ENCODE measurements around the gene PRMT1.

Gene PRMT1

DNA sequence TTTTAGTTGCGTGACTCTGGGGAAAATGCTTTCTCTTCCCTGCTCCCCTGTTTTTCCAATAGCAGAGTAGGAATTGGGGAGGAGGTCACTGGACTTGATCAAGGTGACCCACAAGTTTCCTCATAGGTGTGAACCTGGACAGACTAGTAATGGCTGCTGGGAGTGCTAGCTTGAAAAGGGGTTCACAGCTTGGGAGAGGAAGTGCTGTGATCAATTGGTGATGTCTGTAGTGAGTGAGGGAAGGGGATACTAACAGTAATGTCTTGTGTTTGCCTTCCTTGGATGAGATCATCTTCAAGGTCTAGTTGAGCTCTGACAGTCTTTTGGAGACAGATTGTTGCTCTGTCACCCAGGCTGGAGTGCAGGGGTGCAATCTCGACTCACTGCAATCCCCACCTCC, 9.6 kb upstream of the PRMT1 start:
- no peak for DNase-seq (ENCODE audit: low read depth)

- peak; percentile 20 for DNase-seq (ENCODE audit: low read depth)
Observed at GRCh38 chr19:49669516-49669915, 7.6 kb upstream of the PRMT1 start.

GRCh38 chr19:49672131-49672919, 4.7 kb upstream of the PRMT1 start:
- peak; percentile 57 for DNase-seq (ENCODE audit: low read depth)

DNA sequence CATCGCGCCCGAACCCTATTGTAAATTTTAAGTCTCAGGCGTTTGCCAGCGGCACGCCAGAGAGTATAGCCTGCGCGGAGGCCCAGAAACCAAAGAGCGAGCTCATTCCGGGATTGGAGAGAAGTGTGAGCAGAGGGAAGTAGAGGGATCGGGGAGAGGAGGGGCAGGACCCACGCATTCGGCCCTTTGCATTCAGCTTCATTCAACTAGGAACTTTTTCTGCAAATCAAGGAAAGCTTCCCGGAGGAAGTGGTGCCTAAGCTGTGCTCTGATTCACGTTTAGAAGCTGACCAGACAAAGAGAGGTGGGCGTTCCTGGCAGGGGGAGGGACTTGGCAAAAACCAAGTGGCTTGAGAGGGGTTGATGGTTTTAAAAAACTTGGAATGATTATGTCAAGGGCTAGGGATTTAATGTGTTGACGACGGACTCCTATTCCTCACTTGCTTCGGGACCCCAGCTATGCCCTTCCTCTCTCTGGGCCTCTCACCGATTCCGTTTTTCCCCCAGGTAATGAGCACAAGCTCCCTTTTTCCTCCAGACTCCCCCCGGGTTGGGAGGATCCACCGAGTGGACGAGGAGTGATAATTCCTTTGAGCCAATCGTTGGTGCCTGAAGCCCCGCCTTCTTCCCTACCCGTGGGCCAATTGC, 811 bp upstream of the PRMT1 start:
- peak; percentile 95 for DNase-seq (ENCODE audit: low read depth)

DNA sequence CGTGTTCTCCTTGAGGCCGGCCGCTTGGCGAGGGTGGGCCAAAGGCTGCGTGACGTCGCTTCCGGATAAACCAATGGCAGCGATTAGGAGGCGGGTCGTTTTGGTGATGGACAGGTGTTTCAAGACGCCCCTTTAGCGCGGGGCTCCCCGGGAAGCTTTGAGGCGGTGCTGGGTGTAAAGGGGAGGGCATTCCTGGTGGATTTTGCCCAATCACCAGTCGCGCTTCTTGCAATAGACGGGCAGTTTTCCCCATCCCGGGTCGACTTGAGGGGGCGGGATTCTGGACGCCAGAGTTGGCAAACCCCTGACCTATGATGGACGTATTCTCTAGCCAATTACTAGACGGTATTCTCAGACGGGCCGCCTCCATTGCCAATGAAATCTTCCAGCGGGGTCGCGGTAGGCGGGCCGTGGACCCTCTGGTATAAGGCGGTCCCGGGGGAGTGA, 264 bp upstream of the PRMT1 start:
- peak; percentile 100 for DNase-seq (ENCODE audit: low read depth)

- DNase-seq (ENCODE audit: low read depth): peak; percentile 77
Observed at GRCh38 chr19:49677901-49678674, 1.0 kb downstream of the PRMT1 start.

DNA sequence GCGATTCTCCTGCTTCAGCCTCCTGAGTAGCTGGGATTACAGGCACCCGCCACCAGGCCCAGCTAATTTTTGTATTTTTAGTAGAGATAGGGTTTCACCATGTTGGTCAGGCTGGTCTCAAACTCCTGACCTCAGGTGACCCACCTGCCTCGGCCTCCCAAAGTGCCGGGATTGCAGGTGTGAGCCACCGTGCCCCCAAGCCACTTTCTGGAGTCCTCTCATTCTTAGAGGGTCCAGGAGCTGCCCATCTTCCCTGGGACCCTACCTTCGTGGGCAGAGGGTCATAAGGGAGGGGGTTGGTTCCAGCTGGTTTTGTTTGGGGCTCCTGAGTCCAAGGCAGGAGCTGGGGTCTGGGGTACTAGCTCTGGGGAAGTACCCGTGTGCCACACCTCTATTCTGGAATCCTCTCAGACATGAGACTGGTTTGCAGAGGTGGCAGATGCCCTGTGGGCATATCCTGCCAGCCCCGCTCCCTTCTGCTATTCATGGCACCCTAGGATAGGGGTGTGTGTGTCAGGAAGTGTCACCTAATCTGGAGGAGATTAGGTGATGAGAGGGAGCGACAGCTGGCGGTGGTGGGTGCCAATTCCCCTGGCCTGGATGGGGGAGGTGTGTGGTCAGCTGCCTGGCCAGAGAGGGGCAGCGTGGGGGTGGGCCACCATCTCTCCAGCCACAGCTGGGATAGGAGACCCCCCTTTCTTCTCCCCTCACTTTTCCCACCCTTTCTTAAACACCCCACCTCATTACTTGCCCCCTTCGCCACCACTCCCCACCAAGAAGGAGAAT, 2.1 kb downstream of the PRMT1 start:
- DNase-seq (ENCODE audit: low read depth): no peak

DNA sequence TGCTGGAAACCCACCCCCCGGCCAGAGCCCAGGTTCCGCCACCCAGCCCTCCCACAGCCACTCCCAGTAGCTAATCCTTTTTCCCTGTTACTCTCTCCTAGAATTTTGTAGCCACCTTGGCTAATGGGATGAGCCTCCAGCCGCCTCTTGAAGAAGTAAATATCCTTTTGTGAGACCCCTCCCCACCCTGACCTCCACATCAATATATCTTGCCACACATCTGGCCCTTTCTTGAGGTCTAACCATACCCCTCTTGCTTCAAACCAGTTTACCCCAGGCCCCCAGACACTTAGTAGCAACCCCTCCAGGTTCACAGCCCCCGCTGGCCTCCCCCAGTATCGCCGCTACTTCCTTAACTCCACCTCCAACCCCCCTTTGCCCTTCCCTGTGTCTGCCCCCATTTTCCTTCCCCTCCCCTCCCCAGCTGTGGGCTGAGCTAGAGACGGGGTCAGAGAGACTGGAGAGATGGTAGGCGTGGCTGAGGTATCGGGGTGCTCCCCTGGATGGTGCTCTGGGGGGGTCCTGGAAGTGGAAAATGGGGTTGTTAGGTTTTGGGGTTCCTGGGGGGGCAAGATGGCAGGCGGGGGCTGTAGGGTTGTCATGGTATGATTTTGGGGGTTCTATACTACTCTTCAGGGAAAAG, 2.8 kb downstream of the PRMT1 start:
- no peak for DNase-seq (ENCODE audit: low read depth)

GRCh38 chr19:49680421-49681351, 3.6 kb downstream of the PRMT1 start:
- peak; percentile 70 for DNase-seq (ENCODE audit: low read depth)

- DNase-seq (ENCODE audit: low read depth): no peak
Observed at GRCh38 chr19:49681830-49682229, 4.8 kb downstream of the PRMT1 start.

- DNase-seq (ENCODE audit: low read depth): no peak
Observed at GRCh38 chr19:49682274-49682673, 5.2 kb downstream of the PRMT1 start.

DNA sequence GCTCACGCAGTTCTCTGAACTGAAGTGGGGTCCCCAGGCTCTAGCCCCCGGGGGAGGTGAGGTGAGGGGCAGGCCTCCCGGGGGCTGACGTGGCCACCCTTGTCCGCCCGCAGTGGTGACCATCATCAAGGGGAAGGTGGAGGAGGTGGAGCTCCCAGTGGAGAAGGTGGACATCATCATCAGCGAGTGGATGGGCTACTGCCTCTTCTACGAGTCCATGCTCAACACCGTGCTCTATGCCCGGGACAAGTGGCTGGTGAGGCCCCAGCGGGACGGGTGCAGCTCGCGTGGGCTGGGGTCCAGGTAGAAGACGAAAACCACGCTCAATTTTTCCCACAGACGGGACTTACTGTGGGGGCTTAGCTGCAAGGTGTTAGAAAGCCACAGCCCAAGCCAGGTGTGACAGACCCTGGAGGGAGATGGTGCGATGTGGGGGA, 6.8 kb downstream of the PRMT1 start:
- no peak for DNase-seq (ENCODE audit: low read depth)

DNA sequence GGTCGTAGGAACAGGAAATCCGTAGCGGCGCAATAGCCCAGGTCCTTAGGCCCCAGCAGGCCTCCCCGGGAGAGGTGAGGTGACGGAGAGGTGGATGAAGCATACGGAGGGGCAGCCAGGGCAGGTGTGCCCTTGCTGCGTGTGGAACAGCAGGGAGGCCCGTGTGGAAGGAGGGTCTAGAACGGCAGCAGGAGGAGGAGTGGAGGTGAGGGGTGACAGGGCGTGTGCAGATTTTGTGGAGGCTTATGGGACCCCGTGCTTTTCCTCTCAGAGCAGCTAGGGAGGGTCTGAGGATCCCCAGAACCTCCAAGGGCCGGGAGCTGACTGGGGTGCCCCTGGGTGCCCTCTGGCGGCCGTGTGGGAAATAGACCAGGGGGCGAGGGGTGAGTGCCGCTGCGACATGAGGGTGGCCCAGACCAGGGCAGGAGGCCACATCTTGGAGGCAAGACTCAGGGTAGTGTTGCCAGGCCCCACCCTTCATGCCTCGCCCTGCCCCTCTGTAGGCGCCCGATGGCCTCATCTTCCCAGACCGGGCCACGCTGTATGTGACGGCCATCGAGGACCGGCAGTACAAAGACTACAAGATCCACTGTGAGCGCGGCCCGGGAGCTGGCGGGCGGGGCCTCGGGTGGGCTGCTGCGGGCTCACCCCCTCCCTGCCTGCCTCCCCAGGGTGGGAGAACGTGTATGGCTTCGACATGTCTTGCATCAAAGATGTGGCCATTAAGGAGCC, 7.3 kb downstream of the PRMT1 start:
- DNase-seq (ENCODE audit: low read depth): no peak

- no peak for DNase-seq (ENCODE audit: low read depth)
Observed at GRCh38 chr19:49684983-49685553, 8.0 kb downstream of the PRMT1 start.

GRCh38 chr19:49685845-49686332, 8.8 kb downstream of the PRMT1 start:
- DNase-seq (ENCODE audit: low read depth): no peak

- DNase-seq (ENCODE audit: low read depth): no peak
Observed at GRCh38 chr19:49686503-49687088, 9.5 kb downstream of the PRMT1 start.

DNA sequence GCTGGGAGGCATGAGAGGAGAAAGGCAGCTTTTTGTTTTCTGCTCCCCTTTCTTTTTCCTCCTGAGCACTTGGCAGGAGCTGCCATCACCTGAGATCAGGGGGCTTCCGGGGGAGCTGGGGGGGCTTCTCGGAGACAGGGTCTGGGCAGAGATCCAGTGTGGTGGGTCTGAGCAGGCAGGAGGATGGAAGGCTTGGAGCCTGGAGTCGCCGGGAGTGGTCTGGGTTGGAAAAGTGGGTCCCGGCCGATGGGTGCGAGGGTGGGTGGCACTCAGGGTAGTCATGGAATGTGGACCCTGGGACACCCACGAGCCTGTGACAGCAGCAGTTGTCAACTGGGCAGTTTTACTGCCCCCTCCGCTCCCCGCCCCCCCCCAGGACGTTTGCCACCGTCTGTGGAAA, 10.1 kb downstream of the PRMT1 start:
- no peak for DNase-seq (ENCODE audit: low read depth)

DNA sequence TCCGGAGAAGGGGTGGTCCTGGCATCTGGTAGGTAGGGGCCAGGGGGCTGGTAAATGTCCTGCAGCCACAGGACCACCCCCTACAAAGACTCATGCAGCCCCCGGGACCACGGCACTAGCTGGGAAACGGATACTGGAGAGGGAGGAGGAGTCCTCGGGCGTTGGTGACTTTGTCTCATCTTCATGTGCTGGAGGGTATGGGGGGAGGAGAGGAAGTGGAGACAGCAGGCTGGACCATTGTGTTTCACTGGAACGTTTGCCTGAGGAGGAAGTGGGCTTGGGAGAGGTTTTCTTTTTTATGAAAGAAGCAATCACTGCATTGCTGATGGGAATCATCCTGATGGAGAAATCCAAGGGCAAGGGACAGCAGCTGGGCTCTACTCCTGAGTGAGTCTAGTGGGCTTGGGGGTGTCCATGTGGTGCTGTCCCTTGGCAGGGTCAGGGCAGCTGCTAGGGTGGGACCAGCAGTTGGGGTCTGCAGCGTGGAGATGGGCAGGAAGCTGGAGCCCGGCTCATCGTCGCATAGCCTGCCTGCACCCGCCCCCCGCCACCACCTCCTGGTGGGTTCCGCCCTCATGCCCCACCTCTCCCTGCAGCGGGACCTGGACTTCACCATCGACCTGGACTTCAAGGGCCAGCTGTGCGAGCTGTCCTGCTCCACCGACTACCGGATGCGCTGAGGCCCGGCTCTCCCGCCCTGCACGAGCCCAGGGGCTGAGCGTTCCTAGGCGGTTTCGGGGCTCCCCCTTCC, 10.7 kb downstream of the PRMT1 start:
- no peak for DNase-seq (ENCODE audit: low read depth)
